PC-3 (cell line): ENCODE results near the gene ARHGAP25. TPM values are rescaled to one million over a fixed set of nuclear protein-coding genes. Genes with fewer than 3 reads are reported as not detected.

Experiments
- ATAC-seq: fragments of 200-7000 bp; cut with Tn5 transposase; 2 replicates; pipeline ENCODE4 v1.9.1; 2020; ENCODE audit warnings: mild to moderate bottlenecking, moderate library complexity
- BruUV-seq: library from RNA; stranded (reverse); fragments of 400-500 nt; replicated peaks from 2 replicates; lab custom pipeline; 2021; lab: Mats Ljungman, UMichigan
- CTCF ChIA-PET: fragments of 300-600 bp; sonication (Branson Sonifier 250); formaldehyde crosslinking; loops from one replicate; lab custom pipeline; 2022; ENCODE audit warnings: antibody characterized with exemption; lab: Charles Lee
- POLR2A ChIA-PET: fragments of 300-600 bp; sonication (Branson Sonifier 250); formaldehyde crosslinking; loops from one replicate; lab custom pipeline; 2022; ENCODE audit warnings: antibody characterized with exemption; ENCODE audit not compliant: unreplicated experiment; lab: Charles Lee
- DNase-seq: peaks from one replicate; pipeline ENCODE4 v3.0.0-alpha.2; 2015
- H2AFZ ChIP-seq: fragments of 300-600 bp; sonication (generic); 2 replicates; pipeline ENCODE4 v1.6.0; 2016; ENCODE audit warnings: antibody characterized with exemption, low read length
- H3F3A ChIP-seq: fragments of 300-600 bp; sonication (generic); one replicate; pipeline ENCODE4 v1.6.0; 2017; ENCODE audit warnings: antibody characterized with exemption, low read length, control low read depth, mild to moderate bottlenecking; ENCODE audit not compliant: unreplicated experiment
- H3K27ac ChIP-seq: fragments of 300-600 bp; sonication (generic); 2 replicates; pipeline ENCODE4 v1.5.1; 2016; ENCODE audit warnings: mild to moderate bottlenecking, low read length
- H3K27me3 ChIP-seq: fragments of 300-600 bp; sonication (generic); 2 replicates; pipeline ENCODE4 v1.6.1; 2016; ENCODE audit warnings: low read length, mixed read lengths
- H3K36me3 ChIP-seq: fragments of 300-600 bp; sonication (generic); 2 replicates; pipeline ENCODE4 v1.6.1; 2016; ENCODE audit warnings: low read depth, mixed run types, low read length, mixed read lengths
- H3K4me1 ChIP-seq: fragments of 300-600 bp; sonication (generic); 2 replicates; pipeline ENCODE4 v1.5.1; 2016; ENCODE audit warnings: low read length; ENCODE audit not compliant: insufficient read depth
- H3K4me2 ChIP-seq: fragments of 300-600 bp; sonication (generic); 2 replicates; pipeline ENCODE4 v1.6.0; 2016; ENCODE audit warnings: low read length
- H3K4me3 ChIP-seq: fragments of 300-600 bp; sonication (generic); 2 replicates; pipeline ENCODE4 v1.5.1; 2016; ENCODE audit warnings: mild to moderate bottlenecking, low read length, mixed read lengths
- H3K79me2 ChIP-seq: fragments of 300-600 bp; sonication (generic); 2 replicates; pipeline ENCODE4 v1.6.1; 2017; ENCODE audit warnings: low read length, mixed read lengths
- H3K9ac ChIP-seq: fragments of 300-600 bp; sonication (generic); 2 replicates; pipeline ENCODE4 v1.6.0; 2016; ENCODE audit warnings: mild to moderate bottlenecking, low read length
- H3K9me2 ChIP-seq: fragments of 300-600 bp; sonication (generic); replicated peaks from 2 replicates; pipeline ENCODE4 v1.6.1; 2016; ENCODE audit warnings: mixed run types, low read length, mixed read lengths
- H3K9me3 ChIP-seq: fragments of 300-600 bp; sonication (generic); 2 replicates; pipeline ENCODE4 v1.6.1; 2016; ENCODE audit warnings: low read length, mixed read lengths
- H4K20me1 ChIP-seq: fragments of 300-600 bp; sonication (generic); 2 replicates; pipeline ENCODE4 v1.6.1; 2016; ENCODE audit warnings: low read length, mixed read lengths
- EZH2 ChIP-seq: fragments of 300-600 bp; sonication (generic); IDR thresholded peaks from one replicate; pipeline ENCODE4 v1.6.1; 2017; ENCODE audit warnings: antibody characterized with exemption, mild to moderate bottlenecking, low read length; ENCODE audit not compliant: unreplicated experiment
- EZH2phosphoT487 ChIP-seq: fragments of 300-600 bp; sonication (generic); IDR thresholded peaks from 2 replicates; pipeline ENCODE4 v1.6.1; 2018; ENCODE audit warnings: mild to moderate bottlenecking, antibody characterized with exemption, low read length, borderline replicate concordance
- intact Hi-C: fragments of 100-400 bp; cut with micrococcal nuclease; formaldehyde crosslinking; loops from 2 replicates; pipeline ENCODE4 v1.9.0; 2023
- total RNA-seq: library from RNA; depleted of rRNA; stranded (reverse); fragments of >200 nt; gene quantifications from 2 replicates; pipeline ENCODE4 v1.2.3, GENCODE V29; 2014
- TF ChIP-seq, protein P1 (sequence below): fragments of 300-600 bp; sonication (generic); conservative IDR thresholded peaks from 2 replicates; pipeline ENCODE4 v1.5.1; 2017; ENCODE audit warnings: antibody characterized with exemption, low read depth, mild to moderate bottlenecking, low read length

ARHGAP25 gene
- total RNA-seq, 1 experiment from 2014 or later: not detected

DNA sequence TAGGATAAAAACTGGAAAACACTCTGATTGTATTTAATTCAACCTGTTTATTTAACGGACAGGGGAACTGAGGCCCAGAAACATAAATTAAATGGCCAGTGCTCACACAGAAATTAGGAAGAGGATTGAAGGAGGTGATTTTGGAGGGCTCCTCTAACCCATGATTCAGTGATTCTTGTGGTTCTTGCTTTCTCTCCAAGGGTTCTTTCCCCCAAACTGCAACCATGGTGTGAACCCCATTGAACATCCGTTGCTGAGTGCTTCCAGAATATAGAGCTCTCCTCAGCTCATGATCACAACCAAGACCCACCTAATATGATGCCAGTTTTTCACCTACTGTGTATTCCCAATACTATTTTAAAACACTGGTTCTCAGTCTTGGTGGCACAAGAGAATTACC, 95.1 kb downstream of the ARHGAP25 start:
- H2AFZ ChIP-seq: no peak overlapping the region
- H4K20me1 ChIP-seq: no peaks in the 10 kb centered on the region
- no peak overlapping the region for H3K4me3 ChIP-seq
- no peak overlapping the region for H3K9ac ChIP-seq
- no peaks in the 10 kb centered on the region for H3K9me2 ChIP-seq
- BruUV-seq: no TSS peak
- ChIA-PET POLR2A (no interaction called here), CTCF (interaction anchor here (0.7 kb wide), 1 partner anchor 97 kb away, joined by 3 read pairs; no protein-coding TSS in a partner anchor)
- no peaks in the 10 kb centered on the region for H3F3A ChIP-seq
- TF ChIP-seq, protein P1, sequence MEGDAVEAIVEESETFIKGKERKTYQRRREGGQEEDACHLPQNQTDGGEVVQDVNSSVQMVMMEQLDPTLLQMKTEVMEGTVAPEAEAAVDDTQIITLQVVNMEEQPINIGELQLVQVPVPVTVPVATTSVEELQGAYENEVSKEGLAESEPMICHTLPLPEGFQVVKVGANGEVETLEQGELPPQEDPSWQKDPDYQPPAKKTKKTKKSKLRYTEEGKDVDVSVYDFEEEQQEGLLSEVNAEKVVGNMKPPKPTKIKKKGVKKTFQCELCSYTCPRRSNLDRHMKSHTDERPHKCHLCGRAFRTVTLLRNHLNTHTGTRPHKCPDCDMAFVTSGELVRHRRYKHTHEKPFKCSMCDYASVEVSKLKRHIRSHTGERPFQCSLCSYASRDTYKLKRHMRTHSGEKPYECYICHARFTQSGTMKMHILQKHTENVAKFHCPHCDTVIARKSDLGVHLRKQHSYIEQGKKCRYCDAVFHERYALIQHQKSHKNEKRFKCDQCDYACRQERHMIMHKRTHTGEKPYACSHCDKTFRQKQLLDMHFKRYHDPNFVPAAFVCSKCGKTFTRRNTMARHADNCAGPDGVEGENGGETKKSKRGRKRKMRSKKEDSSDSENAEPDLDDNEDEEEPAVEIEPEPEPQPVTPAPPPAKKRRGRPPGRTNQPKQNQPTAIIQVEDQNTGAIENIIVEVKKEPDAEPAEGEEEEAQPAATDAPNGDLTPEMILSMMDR: no peak
- TF ChIP-seq EZH2phosphoT487 (no peak), EZH2 (no peak)
- no peaks in the 10 kb centered on the region for H3K79me2 ChIP-seq
- no peaks in the 10 kb centered on the region for H3K9me3 ChIP-seq
- intact Hi-C loops: no loop called here
- peak overlapping the region; percentile 62 for H3K4me2 ChIP-seq
- H3K27me3 ChIP-seq: no peaks in the 10 kb centered on the region
- H3K4me1 ChIP-seq: peaks cover 30% of the 10 kb centered on the region
- no peaks in the 10 kb centered on the region for H3K36me3 ChIP-seq
- no peak for DNase-seq
- ATAC-seq: no peak
- H3K27ac ChIP-seq: no peak overlapping the region

DNA sequence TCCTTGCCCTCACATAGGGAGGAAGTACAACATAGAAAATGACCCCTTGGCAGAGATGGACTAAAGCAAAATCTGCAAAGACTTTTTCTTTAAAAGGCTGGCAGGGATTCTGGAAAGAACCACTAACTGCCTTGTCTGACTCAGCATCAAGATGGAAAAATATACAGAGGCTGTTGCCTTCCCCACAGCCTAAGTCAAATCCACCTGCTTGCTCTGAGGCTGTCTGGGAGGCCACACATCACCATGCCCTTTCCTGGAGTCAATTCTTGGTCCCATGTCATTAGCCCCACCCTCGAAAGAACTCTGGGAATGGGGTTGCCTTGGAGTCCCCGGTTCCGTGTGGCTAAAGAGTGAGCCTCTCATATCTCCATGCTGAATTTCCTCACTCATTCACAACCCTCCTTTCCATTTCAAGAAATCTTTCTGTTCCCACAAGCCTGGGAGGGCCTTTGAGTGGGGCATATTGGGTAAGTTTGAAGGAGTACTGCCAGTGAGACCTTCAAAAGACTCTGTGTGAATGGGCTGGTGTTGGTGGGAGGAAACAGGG, 97.1 kb downstream of the ARHGAP25 start:
- no peak overlapping the region for H2AFZ ChIP-seq
- H3K27me3 ChIP-seq: no peaks in the 10 kb centered on the region
- H3K27ac ChIP-seq: no peak overlapping the region
- BruUV-seq: no TSS peak
- no peaks in the 10 kb centered on the region for H3K79me2 ChIP-seq
- DNase-seq (no peak), ATAC-seq (no peak; the same call in 1 of the 2 replicates)
- H3K9me2 ChIP-seq: no peaks in the 10 kb centered on the region
- intact Hi-C loops: no loop called here
- H3F3A ChIP-seq: no peaks in the 10 kb centered on the region
- no peaks in the 10 kb centered on the region for H3K36me3 ChIP-seq
- H3K4me3 ChIP-seq: no peak overlapping the region
- TF ChIP-seq EZH2phosphoT487 (no peak), EZH2 (no peak)
- TF ChIP-seq, protein P1: no peak
- H4K20me1 ChIP-seq: no peaks in the 10 kb centered on the region
- CTCF ChIA-PET: no interaction called here
- POLR2A ChIA-PET: no interaction called here
- H3K4me2 ChIP-seq: peak overlapping the region; percentile 22; the same call in 1 of the 2 replicates
- H3K9me3 ChIP-seq: no peaks in the 10 kb centered on the region
- H3K4me1 ChIP-seq: peaks cover 26% of the 10 kb centered on the region
- no peak overlapping the region for H3K9ac ChIP-seq

DNA sequence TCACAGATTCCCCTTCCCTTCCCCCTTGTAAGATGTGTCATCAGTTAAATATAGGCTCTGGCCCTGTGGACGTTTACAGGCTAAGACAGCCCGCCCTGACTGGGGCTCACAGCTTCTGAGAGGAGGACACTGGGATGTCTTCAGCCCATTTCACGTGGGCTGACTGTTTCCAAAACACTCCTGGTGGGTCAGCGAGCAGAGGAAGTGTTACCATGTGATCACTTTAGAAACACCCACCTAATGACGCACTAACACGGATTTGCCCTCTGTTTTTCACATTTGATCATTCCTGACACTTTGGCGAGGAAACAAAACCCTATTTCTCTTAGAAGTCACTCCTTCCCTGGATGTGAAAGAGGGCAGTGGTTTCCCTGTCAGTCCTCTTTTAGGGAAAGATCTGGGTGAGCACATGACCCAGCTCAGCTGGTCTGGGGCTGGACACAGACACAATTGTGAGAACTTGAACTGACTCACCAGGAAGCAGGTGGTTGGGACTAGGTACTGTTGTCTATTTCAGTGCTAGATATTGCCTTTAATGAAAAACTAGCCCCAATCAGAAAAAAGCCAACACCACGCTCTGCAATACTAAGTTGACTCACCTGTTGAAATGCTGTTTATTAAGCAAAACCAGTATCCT, 97.7 kb downstream of the ARHGAP25 start:
- no peaks in the 10 kb centered on the region for H3F3A ChIP-seq
- DNase-seq: peak; percentile 74
- peak overlapping the region; percentile 22 for H3K4me2 ChIP-seq
- H3K9me3 ChIP-seq: no peaks in the 10 kb centered on the region
- no peaks in the 10 kb centered on the region for H3K79me2 ChIP-seq
- no peak overlapping the region for H3K4me3 ChIP-seq
- H3K9me2 ChIP-seq: no peaks in the 10 kb centered on the region
- no TSS peak for BruUV-seq
- H3K36me3 ChIP-seq: no peaks in the 10 kb centered on the region
- H4K20me1 ChIP-seq: no peaks in the 10 kb centered on the region
- POLR2A ChIA-PET: no interaction called here
- ATAC-seq: peak; percentile 43
- intact Hi-C loops: no loop called here
- no peak for TF ChIP-seq EZH2
- TF ChIP-seq EZH2phosphoT487: no peak
- peak overlapping the region; percentile 22; the same call in 1 of the 2 replicates for H2AFZ ChIP-seq
- H3K4me1 ChIP-seq: peaks cover 26% of the 10 kb centered on the region
- no peak overlapping the region for H3K9ac ChIP-seq
- no peaks in the 10 kb centered on the region for H3K27me3 ChIP-seq
- no peak overlapping the region for H3K27ac ChIP-seq
- CTCF ChIA-PET: no interaction called here
